GM23248 (cell line): ENCODE results near the gene NFATC3. TPM values are rescaled to one million over a fixed set of nuclear protein-coding genes. Genes with fewer than 3 reads are reported as not detected.

Experiments used
- DNase-seq: peaks from one replicate; pipeline ENCODE4 v3.0.0-alpha.2; 2015
- H2AFZ ChIP-seq: fragments of 200-600 bp; sonication (generic); 2 replicates; pipeline ENCODE4 v1.6.1; 2016; ENCODE audit warnings: antibody characterized with exemption
- H3F3A ChIP-seq: fragments of 200-600 bp; sonication (generic); 2 replicates; pipeline ENCODE4 v1.6.1; 2016; ENCODE audit warnings: mild to moderate bottlenecking, antibody characterized with exemption, mixed run types; ENCODE audit not compliant: insufficient read depth
- H3K27ac ChIP-seq: fragments of 200-600 bp; sonication (generic); 2 replicates; pipeline ENCODE4 v1.5.1; 2016; ENCODE audit warnings: mild to moderate bottlenecking
- H3K27me3 ChIP-seq: fragments of 200-600 bp; sonication (generic); replicated peaks from 2 replicates; pipeline ENCODE4 v1.6.1; 2016; ENCODE audit warnings: mild to moderate bottlenecking; ENCODE audit not compliant: insufficient read depth
- H3K36me3 ChIP-seq: fragments of 200-600 bp; sonication (generic); 2 replicates; pipeline ENCODE4 v1.6.1; 2016; ENCODE audit warnings: low read depth, mild to moderate bottlenecking
- H3K4me1 ChIP-seq: fragments of 200-600 bp; sonication (generic); 2 replicates; pipeline ENCODE4 v1.6.1; 2016; ENCODE audit warnings: mild to moderate bottlenecking; ENCODE audit not compliant: insufficient read depth
- H3K4me2 ChIP-seq: fragments of 200-600 bp; sonication (generic); one replicate; pipeline ENCODE4 v1.6.1; 2016; ENCODE audit warnings: mild to moderate bottlenecking; ENCODE audit not compliant: unreplicated experiment
- H3K4me3 ChIP-seq: fragments of 200-600 bp; sonication (generic); 2 replicates; pipeline ENCODE4 v1.5.1; 2016; ENCODE audit warnings: mild to moderate bottlenecking
- H3K79me2 ChIP-seq: fragments of 200-600 bp; sonication (generic); 2 replicates; pipeline ENCODE4 v1.6.1; 2016; ENCODE audit warnings: mild to moderate bottlenecking; ENCODE audit not compliant: insufficient read depth
- H3K9ac ChIP-seq: fragments of 200-600 bp; sonication (generic); 2 replicates; pipeline ENCODE4 v1.6.1; 2016; ENCODE audit warnings: mild to moderate bottlenecking
- H3K9me2 ChIP-seq: fragments of 200-600 bp; sonication (generic); 2 replicates; pipeline ENCODE4 v1.6.1; 2016; ENCODE audit warnings: mixed run types, mild to moderate bottlenecking, moderate library complexity; ENCODE audit not compliant: insufficient read depth
- H3K9me3 ChIP-seq: fragments of 200-600 bp; sonication (generic); one replicate; pipeline ENCODE4 v1.6.1; 2017; ENCODE audit warnings: low read depth
- H4K20me1 ChIP-seq: fragments of 200-600 bp; sonication (generic); 2 replicates; pipeline ENCODE4 v1.6.0; 2016; ENCODE audit not compliant: insufficient read depth
- EZH2 ChIP-seq: fragments of 200-600 bp; sonication (generic); IDR thresholded peaks from 2 replicates; pipeline ENCODE4 v1.6.1; 2018; ENCODE audit warnings: antibody characterized with exemption, mild to moderate bottlenecking; ENCODE audit not compliant: insufficient read depth, poor library complexity, severe bottlenecking
- EZH2phosphoT487 ChIP-seq: fragments of 200-600 bp; sonication (generic); IDR thresholded peaks from 2 replicates; pipeline ENCODE4 v1.6.1; 2018; ENCODE audit warnings: antibody characterized with exemption, moderate library complexity, mild to moderate bottlenecking, low read depth; ENCODE audit not compliant: insufficient read depth
- WGBS, 2 experiments: methylation state at CpG; one replicate each; pipeline ENCODE4 v1.1.6; 2015 to 2017; ENCODE audit warnings: low lambda C conversion rate in 2 of 2, low coverage in 1 of 2; ENCODE audit errors: missing lambda C conversion rate in 2 of 2; 5-methylcytosine and 5-hydroxymethylcytosine counted together
- in situ Hi-C: fragments of 300-500 bp; cut with MboI; formaldehyde crosslinking; loops from 2 replicates; pipeline ENCODE4 v1.15.0; 2020
- polyA plus RNA-seq: library from polyadenylated mRNA; unstranded; fragments of >200 nt; fragmentation: Nextera tagmentation; extraction: Ambion mirVana; gene quantifications from 2 replicates; pipeline ENCODE4 v1.2.1, GENCODE V29; 2016
- total RNA-seq: library from RNA; depleted of rRNA; stranded (reverse); fragments of >200 nt; shearing (Covaris generic); gene quantifications from 2 replicates; pipeline ENCODE4 v1.2.3, GENCODE V29; 2014; rRNA removed

NFATC3 gene
- total RNA-seq (14.2 and 17.5 TPM in 2 replicates), polyA plus RNA-seq (10.2 and 12.3 TPM in 2 replicates)

- H3K4me3 ChIP-seq: peak within 1 kb of the TSS; percentile 95
- H3K27me3 ChIP-seq: no peaks in the 10 kb centered on the region
- H3K4me1 ChIP-seq: peaks cover 18% of the 10 kb centered on the region
- peaks cover 23% of the 10 kb centered on the region for H3F3A ChIP-seq
- peak within 1 kb of the TSS; percentile 99 for H2AFZ ChIP-seq
- peak; percentile 99 for DNase-seq
- no peaks in the 10 kb centered on the region for H3K36me3 ChIP-seq
- peak within 1 kb of the TSS; percentile 90 for H3K9ac ChIP-seq
- no peaks in the 10 kb centered on the region for H3K9me2 ChIP-seq
- H3K4me2 ChIP-seq: peak within 1 kb of the TSS; percentile 95
- peak within 1 kb of the TSS; percentile 81 for H3K27ac ChIP-seq
- H3K9me3 ChIP-seq: no peaks in the 10 kb centered on the region
- no peaks in the 10 kb centered on the region for H4K20me1 ChIP-seq
- TF ChIP-seq EZH2 (no peak), EZH2phosphoT487 (no peak)
- in situ Hi-C loops: no loop called here
- peaks cover 49% of the 10 kb centered on the region for H3K79me2 ChIP-seq
- WGBS, 2 experiments: 1% methylated on average over 65 to 82 of the region's 104 CpGs
These were observed at the start of gene NFATC3 for GRCh38 chr16:68085259-68086071. Gene NFATC3 (plus strand): TSS chr16:68085370. CDS start chr16:68085682, 312 bp downstream.

GRCh38 chr16:68037841-68038597, 47.2 kb upstream of the NFATC3 start:
- H3K9me2 ChIP-seq: no peaks in the 10 kb centered on the region
- no peaks in the 10 kb centered on the region for H3K4me1 ChIP-seq
- H3K4me3 ChIP-seq: no peak overlapping the region
- H2AFZ ChIP-seq: no peak overlapping the region
- no peaks in the 10 kb centered on the region for H3K27me3 ChIP-seq
- in situ Hi-C loops: no loop called here
- H3F3A ChIP-seq: no peaks in the 10 kb centered on the region; the same call in 1 of the 2 replicates
- no peaks in the 10 kb centered on the region for H3K79me2 ChIP-seq
- no peak for TF ChIP-seq EZH2
- no peak for TF ChIP-seq EZH2phosphoT487
- H3K36me3 ChIP-seq: no peaks in the 10 kb centered on the region
- WGBS, 2 experiments: 88 to 91% methylated on average over 9 of the region's 9 CpGs
- DNase-seq: no peak
- H3K27ac ChIP-seq: no peak overlapping the region
- no peaks in the 10 kb centered on the region for H4K20me1 ChIP-seq
- H3K9ac ChIP-seq: no peak overlapping the region
- H3K9me3 ChIP-seq: no peaks in the 10 kb centered on the region
- no peak overlapping the region for H3K4me2 ChIP-seq

DNA sequence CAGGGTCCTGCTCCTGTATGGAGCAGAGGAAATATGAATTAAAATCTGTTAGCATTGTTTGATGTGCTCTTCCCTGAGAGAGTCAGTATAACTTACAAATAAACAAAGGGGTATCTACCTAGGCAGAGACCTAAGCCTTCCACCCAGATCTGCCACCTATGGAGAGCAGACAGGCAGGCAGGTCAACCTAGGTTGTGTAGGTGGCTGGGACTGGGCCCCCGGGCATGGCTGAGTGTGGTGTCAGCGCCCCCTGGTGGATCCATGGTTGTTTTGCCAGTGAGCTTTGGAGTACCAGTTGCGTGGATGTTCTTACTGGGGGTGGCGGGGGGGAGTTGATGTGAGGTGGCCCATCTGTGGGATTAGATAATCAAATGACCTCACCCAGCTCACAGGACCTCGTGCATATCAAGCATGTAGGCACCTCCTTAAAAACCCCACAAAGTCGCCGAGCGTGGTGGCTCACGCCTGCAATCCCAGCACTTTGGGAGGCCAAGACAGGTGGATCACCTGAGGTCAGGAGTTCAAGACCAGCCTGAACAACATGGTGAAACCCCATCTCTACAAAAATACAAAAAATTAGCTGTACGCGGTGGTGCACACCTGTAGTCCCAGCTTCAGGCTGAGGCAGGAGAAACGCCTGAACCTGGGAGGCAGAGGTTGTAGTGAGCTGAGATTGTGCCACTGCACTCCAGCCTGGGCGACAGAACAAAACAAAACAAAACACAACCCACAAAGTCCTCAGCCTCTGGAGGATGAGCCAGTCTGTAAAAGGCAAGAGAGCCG, 44.5 kb upstream of the NFATC3 start:
- Histone ChIP-seq H2AFZ (no peak overlapping the region), H3K27ac (no peak overlapping the region), H3K4me3 (no peak overlapping the region), H3K4me1 (no peaks in the 10 kb centered on the region), H3K79me2 (no peaks in the 10 kb centered on the region), H4K20me1 (no peaks in the 10 kb centered on the region), H3K9me3 (no peaks in the 10 kb centered on the region), H3K9ac (no peak overlapping the region), H3K4me2 (no peak overlapping the region), H3F3A (no peaks in the 10 kb centered on the region; the same call in 1 of the 2 replicates), H3K27me3 (no peaks in the 10 kb centered on the region), H3K36me3 (no peaks in the 10 kb centered on the region), H3K9me2 (no peaks in the 10 kb centered on the region)
- no peak for TF ChIP-seq EZH2
- no peak for TF ChIP-seq EZH2phosphoT487
- WGBS, 2 experiments: 62 to 67% methylated on average over 13 to 14 of the region's 14 CpGs
- DNase-seq: peak; percentile 66
- in situ Hi-C loops: no loop called here

GRCh38 chr16:68041783-68042182, 43.4 kb upstream of the NFATC3 start:
- H3K9me3 ChIP-seq: no peaks in the 10 kb centered on the region
- H3K9ac ChIP-seq: no peak overlapping the region
- no peak for DNase-seq
- TF ChIP-seq EZH2 (no peak), EZH2phosphoT487 (no peak)
- H3K4me2 ChIP-seq: no peak overlapping the region
- no peaks in the 10 kb centered on the region for H3K36me3 ChIP-seq
- H3K27me3 ChIP-seq: no peaks in the 10 kb centered on the region
- no peaks in the 10 kb centered on the region for H4K20me1 ChIP-seq
- no peaks in the 10 kb centered on the region for H3K4me1 ChIP-seq
- no peak overlapping the region for H3K4me3 ChIP-seq
- no peaks in the 10 kb centered on the region for H3K79me2 ChIP-seq
- no peak overlapping the region for H2AFZ ChIP-seq
- H3K9me2 ChIP-seq: no peaks in the 10 kb centered on the region
- 98 to 100% methylated on average over 2 of the region's 2 CpGs for WGBS, 2 experiments
- no peak overlapping the region for H3K27ac ChIP-seq
- no peaks in the 10 kb centered on the region; the same call in 1 of the 2 replicates for H3F3A ChIP-seq
- in situ Hi-C loops: no loop called here
